ENCODE data around the gene KAT6B. TPM values are rescaled to one million over a fixed set of nuclear protein-coding genes. Genes with fewer than 3 reads are reported as not detected.

The KAT6B gene
- total RNA-seq, 1 donor from 2014 or later: 41.1 TPM

DNA sequence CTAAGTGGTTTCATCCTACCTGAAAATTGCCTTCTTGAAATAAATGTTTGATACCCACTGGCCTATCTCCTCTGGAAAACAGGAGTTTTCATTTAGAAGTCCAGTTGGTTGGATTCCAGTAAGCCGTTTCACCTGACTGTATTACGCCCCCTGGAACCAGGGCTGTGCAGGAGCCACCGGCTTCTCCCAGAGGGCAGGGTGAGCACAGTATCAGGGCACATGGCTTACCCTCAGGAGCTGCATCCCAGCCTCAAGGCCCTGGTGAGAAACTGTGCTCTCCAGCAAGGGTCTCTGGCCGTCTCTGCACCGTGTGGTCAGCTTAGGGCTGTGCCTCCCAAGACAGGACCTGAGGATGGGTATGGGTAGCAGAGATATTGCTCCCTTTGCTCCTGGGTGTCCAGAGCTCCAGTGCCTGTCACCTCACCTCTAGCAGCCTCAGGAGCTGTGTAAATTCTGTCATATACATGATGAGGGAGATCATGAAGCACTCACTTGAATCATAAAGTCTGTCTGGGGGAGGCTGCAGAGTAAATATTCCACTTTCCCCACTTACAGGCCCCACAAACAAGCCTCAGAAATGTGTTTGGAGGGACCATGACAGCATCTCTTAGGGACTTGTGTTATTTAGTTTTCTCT lies 175.4 kb downstream of the KAT6B start:
- no peak for DNase-seq (ENCODE audit: low spot score in 2 of 2)
- Histone ChIP-seq H3K27me3 (no peaks in the 10 kb centered on the region), H3K9me3 (no peaks in the 10 kb centered on the region), H3K4me3 (no peak overlapping the region), H3K27ac (no peak overlapping the region), H3K36me3 (peaks cover 0 to 5% of the 10 kb centered on the region in 2 donors), H3K4me1 (no peaks in the 10 kb centered on the region)
- TF ChIP-seq CTCF (IDR thresholded peaks at IDR 0.05): no peak
- intact Hi-C loops (cut with DNase I): loop anchor here (10.0 kb wide), 1 partner anchor 297 kb away; no protein-coding TSS in a partner anchor

DNA sequence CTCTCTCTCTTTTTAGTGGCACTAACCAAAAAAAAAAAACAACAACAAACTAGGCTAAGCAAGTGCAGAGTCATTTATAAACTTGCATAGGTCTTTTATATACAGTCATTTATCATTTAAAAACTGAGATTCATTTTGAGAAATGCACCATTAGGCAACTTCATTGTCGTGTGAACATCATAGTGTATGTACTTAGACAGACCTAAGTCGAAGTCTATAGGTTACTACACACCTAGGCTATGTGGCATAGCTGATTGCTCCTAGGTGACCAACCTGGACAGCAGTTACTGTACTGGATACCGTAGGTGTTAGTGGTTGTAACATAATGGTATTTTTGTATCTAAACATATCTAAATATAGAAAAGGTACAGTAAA lies 175.9 kb downstream of the KAT6B start:
- TF ChIP-seq CTCF (IDR thresholded peaks at IDR 0.05): no peak
- intact Hi-C loops (cut with DNase I): loop anchor here (10.0 kb wide), 1 partner anchor 298 kb away; no protein-coding TSS in a partner anchor
- H3K36me3 ChIP-seq: peaks cover 0 to 5% of the 10 kb centered on the region in 2 donors
- no peaks in the 10 kb centered on the region for H3K27me3 ChIP-seq
- no peak overlapping the region for H3K27ac ChIP-seq
- DNase-seq (ENCODE audit: low spot score in 2 of 2): no peak
- H3K9me3 ChIP-seq: no peaks in the 10 kb centered on the region
- H3K4me1 ChIP-seq: no peaks in the 10 kb centered on the region
- no peak overlapping the region for H3K4me3 ChIP-seq

DNA sequence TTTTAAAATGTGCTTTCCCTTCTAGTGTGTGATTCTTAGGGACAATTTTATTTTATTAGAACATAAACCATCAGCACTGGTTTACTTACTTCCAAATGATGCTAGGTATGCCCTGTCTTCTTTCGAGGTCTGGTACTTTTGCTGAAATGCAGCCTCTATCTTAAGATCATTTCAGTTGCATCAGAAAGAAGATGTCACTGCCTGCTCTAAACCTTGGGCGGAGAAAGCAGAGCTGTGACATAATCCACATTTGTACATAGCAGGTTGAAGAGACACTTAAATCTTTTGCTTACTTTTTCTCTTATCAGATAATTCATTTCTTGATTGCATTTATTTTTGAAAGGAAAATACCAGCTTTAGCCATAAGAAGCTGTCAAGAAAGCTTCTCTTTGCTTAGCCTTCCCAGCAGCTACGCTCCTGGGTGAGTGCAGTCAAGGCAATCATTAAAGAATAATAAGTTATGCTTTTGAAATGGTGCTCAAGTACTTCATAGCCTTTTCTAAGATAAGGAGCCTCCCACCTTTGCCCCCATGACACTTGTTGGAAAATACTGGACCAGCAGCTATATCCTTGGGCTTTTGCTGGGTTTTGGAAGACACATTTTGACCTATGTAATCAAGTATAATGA lies 176.7 kb downstream of the KAT6B start:
- H3K27ac ChIP-seq: no peak overlapping the region

DNA sequence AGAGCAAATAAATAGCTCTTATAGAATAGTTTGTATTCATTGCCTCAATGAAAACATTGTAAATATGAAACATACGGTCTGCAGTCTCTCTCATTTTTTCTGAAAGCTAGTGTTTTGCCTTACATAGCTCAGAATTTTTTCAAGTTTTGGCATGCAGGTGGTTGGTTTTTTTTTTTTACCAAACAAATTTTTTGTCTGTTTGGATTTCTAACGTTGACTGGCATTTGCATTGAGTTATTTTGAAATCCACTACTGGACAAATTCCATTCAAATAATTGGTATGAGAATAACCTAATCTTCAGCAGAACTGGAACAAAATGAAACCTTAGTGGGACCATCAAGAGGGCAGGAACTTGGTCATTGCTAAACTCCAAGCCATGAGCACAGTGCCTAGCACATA lies 177.5 kb downstream of the KAT6B start:
- no peak for TF ChIP-seq CTCF (IDR thresholded peaks at IDR 0.05)
- no peak for DNase-seq (ENCODE audit: low spot score in 2 of 2)

More for the DNA sequence above, 176.7 kb downstream of the KAT6B start:
- intact Hi-C loops (cut with DNase I): loop anchor here (10.0 kb wide), 1 partner anchor 298 kb away; no protein-coding TSS in a partner anchor
- Histone ChIP-seq H3K36me3 (peaks cover 0 to 5% of the 10 kb centered on the region in 2 donors), H3K27me3 (no peaks in the 10 kb centered on the region), H3K4me1 (no peaks in the 10 kb centered on the region), H3K9me3 (no peaks in the 10 kb centered on the region), H3K4me3 (no peak overlapping the region)
- DNase-seq (ENCODE audit: low spot score in 2 of 2): no peak
- no peak for TF ChIP-seq CTCF (IDR thresholded peaks at IDR 0.05)

GRCh38 chr10:75007646-75008045 lies 181.2 kb downstream of the KAT6B start:
- H3K4me3 ChIP-seq: no peak overlapping the region
- intact Hi-C loops (cut with DNase I): loop anchor here (10.0 kb wide), 1 partner anchor 303 kb away; no protein-coding TSS in a partner anchor
- H3K27me3 ChIP-seq: no peaks in the 10 kb centered on the region
- no peak overlapping the region for H3K27ac ChIP-seq
- DNase-seq (ENCODE audit: low spot score in 2 of 2): no peak
- TF ChIP-seq CTCF (IDR thresholded peaks at IDR 0.05): no peak
- H3K4me1 ChIP-seq: no peaks in the 10 kb centered on the region
- no peaks in the 10 kb centered on the region for H3K9me3 ChIP-seq
- peaks cover 0 to 5% of the 10 kb centered on the region in 2 donors for H3K36me3 ChIP-seq

More for the DNA sequence above, 177.5 kb downstream of the KAT6B start:
- Histone ChIP-seq H3K36me3 (peaks cover 0 to 5% of the 10 kb centered on the region in 2 donors), H3K4me1 (no peaks in the 10 kb centered on the region), H3K9me3 (no peaks in the 10 kb centered on the region), H3K27ac (no peak overlapping the region), H3K27me3 (no peaks in the 10 kb centered on the region), H3K4me3 (no peak overlapping the region)
- intact Hi-C loops (cut with DNase I): loop anchor here (10.0 kb wide), 1 partner anchor 299 kb away; no protein-coding TSS in a partner anchor
